SK-N-SH (cell line): ENCODE results near the gene HTRA3.

Experiments
- FOXM1 ChIP-seq: IDR thresholded peaks from 2 replicates; pipeline ENCODE4 v1.4.0; 2012; ENCODE audit warnings: low read depth, mild to moderate bottlenecking
- TF ChIP-seq, protein P1 (sequence below): fragments of 200-600 bp; sonication (generic); IDR thresholded peaks from 2 replicates; pipeline ENCODE4 v1.6.1; 2017; ENCODE audit warnings: antibody characterized with exemption, mild to moderate bottlenecking, moderate library complexity

GRCh38 chr4:8278421-8279287 lies 9.1 kb downstream of the HTRA3 start:
- TF ChIP-seq, protein P1, sequence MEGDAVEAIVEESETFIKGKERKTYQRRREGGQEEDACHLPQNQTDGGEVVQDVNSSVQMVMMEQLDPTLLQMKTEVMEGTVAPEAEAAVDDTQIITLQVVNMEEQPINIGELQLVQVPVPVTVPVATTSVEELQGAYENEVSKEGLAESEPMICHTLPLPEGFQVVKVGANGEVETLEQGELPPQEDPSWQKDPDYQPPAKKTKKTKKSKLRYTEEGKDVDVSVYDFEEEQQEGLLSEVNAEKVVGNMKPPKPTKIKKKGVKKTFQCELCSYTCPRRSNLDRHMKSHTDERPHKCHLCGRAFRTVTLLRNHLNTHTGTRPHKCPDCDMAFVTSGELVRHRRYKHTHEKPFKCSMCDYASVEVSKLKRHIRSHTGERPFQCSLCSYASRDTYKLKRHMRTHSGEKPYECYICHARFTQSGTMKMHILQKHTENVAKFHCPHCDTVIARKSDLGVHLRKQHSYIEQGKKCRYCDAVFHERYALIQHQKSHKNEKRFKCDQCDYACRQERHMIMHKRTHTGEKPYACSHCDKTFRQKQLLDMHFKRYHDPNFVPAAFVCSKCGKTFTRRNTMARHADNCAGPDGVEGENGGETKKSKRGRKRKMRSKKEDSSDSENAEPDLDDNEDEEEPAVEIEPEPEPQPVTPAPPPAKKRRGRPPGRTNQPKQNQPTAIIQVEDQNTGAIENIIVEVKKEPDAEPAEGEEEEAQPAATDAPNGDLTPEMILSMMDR: no peak
- TF ChIP-seq FOXM1: no peak
